GM23248 (cell line): ENCODE results near the gene SLC25A51. TPM values are rescaled to one million over a fixed set of nuclear protein-coding genes. Genes with fewer than 3 reads are reported as not detected.

ENCODE experiments used
- DNase-seq: peaks from one replicate; pipeline ENCODE4 v3.0.0-alpha.2; 2015
- H2AFZ ChIP-seq: fragments of 200-600 bp; sonication (generic); 2 replicates; pipeline ENCODE4 v1.6.1; 2016; ENCODE audit warnings: antibody characterized with exemption
- H3F3A ChIP-seq: fragments of 200-600 bp; sonication (generic); 2 replicates; pipeline ENCODE4 v1.6.1; 2016; ENCODE audit warnings: mild to moderate bottlenecking, antibody characterized with exemption, mixed run types; ENCODE audit not compliant: insufficient read depth
- H3K27ac ChIP-seq: fragments of 200-600 bp; sonication (generic); 2 replicates; pipeline ENCODE4 v1.5.1; 2016; ENCODE audit warnings: mild to moderate bottlenecking
- H3K27me3 ChIP-seq: fragments of 200-600 bp; sonication (generic); replicated peaks from 2 replicates; pipeline ENCODE4 v1.6.1; 2016; ENCODE audit warnings: mild to moderate bottlenecking; ENCODE audit not compliant: insufficient read depth
- H3K36me3 ChIP-seq: fragments of 200-600 bp; sonication (generic); 2 replicates; pipeline ENCODE4 v1.6.1; 2016; ENCODE audit warnings: low read depth, mild to moderate bottlenecking
- H3K4me1 ChIP-seq: fragments of 200-600 bp; sonication (generic); 2 replicates; pipeline ENCODE4 v1.6.1; 2016; ENCODE audit warnings: mild to moderate bottlenecking; ENCODE audit not compliant: insufficient read depth
- H3K4me2 ChIP-seq: fragments of 200-600 bp; sonication (generic); one replicate; pipeline ENCODE4 v1.6.1; 2016; ENCODE audit warnings: mild to moderate bottlenecking; ENCODE audit not compliant: unreplicated experiment
- H3K4me3 ChIP-seq: fragments of 200-600 bp; sonication (generic); 2 replicates; pipeline ENCODE4 v1.5.1; 2016; ENCODE audit warnings: mild to moderate bottlenecking
- H3K79me2 ChIP-seq: fragments of 200-600 bp; sonication (generic); 2 replicates; pipeline ENCODE4 v1.6.1; 2016; ENCODE audit warnings: mild to moderate bottlenecking; ENCODE audit not compliant: insufficient read depth
- H3K9ac ChIP-seq: fragments of 200-600 bp; sonication (generic); 2 replicates; pipeline ENCODE4 v1.6.1; 2016; ENCODE audit warnings: mild to moderate bottlenecking
- H3K9me2 ChIP-seq: fragments of 200-600 bp; sonication (generic); 2 replicates; pipeline ENCODE4 v1.6.1; 2016; ENCODE audit warnings: mixed run types, mild to moderate bottlenecking, moderate library complexity; ENCODE audit not compliant: insufficient read depth
- H3K9me3 ChIP-seq: fragments of 200-600 bp; sonication (generic); one replicate; pipeline ENCODE4 v1.6.1; 2017; ENCODE audit warnings: low read depth
- H4K20me1 ChIP-seq: fragments of 200-600 bp; sonication (generic); 2 replicates; pipeline ENCODE4 v1.6.0; 2016; ENCODE audit not compliant: insufficient read depth
- EZH2 ChIP-seq: fragments of 200-600 bp; sonication (generic); IDR thresholded peaks from 2 replicates; pipeline ENCODE4 v1.6.1; 2018; ENCODE audit warnings: antibody characterized with exemption, mild to moderate bottlenecking; ENCODE audit not compliant: insufficient read depth, poor library complexity, severe bottlenecking
- EZH2phosphoT487 ChIP-seq: fragments of 200-600 bp; sonication (generic); IDR thresholded peaks from 2 replicates; pipeline ENCODE4 v1.6.1; 2018; ENCODE audit warnings: antibody characterized with exemption, moderate library complexity, mild to moderate bottlenecking, low read depth; ENCODE audit not compliant: insufficient read depth
- WGBS, 2 experiments: methylation state at CpG; one replicate each; pipeline ENCODE4 v1.1.6; 2015 to 2017; ENCODE audit warnings: low lambda C conversion rate in 2 of 2, low coverage in 1 of 2; ENCODE audit errors: missing lambda C conversion rate in 2 of 2; 5-methylcytosine and 5-hydroxymethylcytosine counted together
- in situ Hi-C: fragments of 300-500 bp; cut with MboI; formaldehyde crosslinking; loops from 2 replicates; pipeline ENCODE4 v1.15.0; 2020
- polyA plus RNA-seq: library from polyadenylated mRNA; unstranded; fragments of >200 nt; fragmentation: Nextera tagmentation; extraction: Ambion mirVana; gene quantifications from 2 replicates; pipeline ENCODE4 v1.2.1, GENCODE V29; 2016
- total RNA-seq: library from RNA; depleted of rRNA; stranded (reverse); fragments of >200 nt; shearing (Covaris generic); gene quantifications from 2 replicates; pipeline ENCODE4 v1.2.3, GENCODE V29; 2014

Gene SLC25A51
- total and polyA plus RNA-seq, 2 experiments from 2014 or later = 16.0 to 56.6 TPM

DNA sequence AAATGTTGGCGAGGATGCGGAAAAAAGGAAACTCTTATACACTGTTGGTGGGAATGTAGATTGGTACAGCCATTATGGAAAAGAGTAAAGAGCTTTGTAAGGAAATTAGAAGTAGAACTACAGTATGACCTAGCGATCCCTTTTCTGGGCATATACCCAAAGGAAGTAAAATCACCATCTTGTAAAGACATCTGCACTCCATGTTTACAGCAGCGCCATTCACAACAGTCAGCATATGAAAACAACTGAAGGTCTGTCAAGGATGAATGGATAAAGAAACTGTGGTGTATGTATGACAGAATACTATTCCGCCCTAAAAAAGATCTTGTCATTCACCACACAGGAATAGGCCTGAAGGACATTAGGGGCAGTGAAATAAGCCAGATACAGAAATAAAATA is 27.7 kb upstream of the SLC25A51 start:
- no peaks in the 10 kb centered on the region for H4K20me1 ChIP-seq
- no peaks in the 10 kb centered on the region for H3K9me3 ChIP-seq
- no peak overlapping the region for H2AFZ ChIP-seq
- H3K4me2 ChIP-seq = no peak overlapping the region
- TF ChIP-seq EZH2 (no peak), EZH2phosphoT487 (no peak)
- H3K4me1 ChIP-seq = peaks cover 20% of the 10 kb centered on the region
- no peak for DNase-seq
- H3K4me3 ChIP-seq = no peak overlapping the region
- H3K36me3 ChIP-seq = no peaks in the 10 kb centered on the region
- no peak overlapping the region for H3K9ac ChIP-seq
- no peaks in the 10 kb centered on the region for H3K27me3 ChIP-seq
- no peaks in the 10 kb centered on the region for H3K9me2 ChIP-seq
- 81 to 88% methylated on average over 5 of the region's 5 CpGs for WGBS, 2 experiments
- H3K79me2 ChIP-seq = peaks cover 32% of the 10 kb centered on the region
- H3F3A ChIP-seq = peaks cover 22% of the 10 kb centered on the region
- in situ Hi-C loops = no loop called here
- H3K27ac ChIP-seq = no peak overlapping the region

DNA sequence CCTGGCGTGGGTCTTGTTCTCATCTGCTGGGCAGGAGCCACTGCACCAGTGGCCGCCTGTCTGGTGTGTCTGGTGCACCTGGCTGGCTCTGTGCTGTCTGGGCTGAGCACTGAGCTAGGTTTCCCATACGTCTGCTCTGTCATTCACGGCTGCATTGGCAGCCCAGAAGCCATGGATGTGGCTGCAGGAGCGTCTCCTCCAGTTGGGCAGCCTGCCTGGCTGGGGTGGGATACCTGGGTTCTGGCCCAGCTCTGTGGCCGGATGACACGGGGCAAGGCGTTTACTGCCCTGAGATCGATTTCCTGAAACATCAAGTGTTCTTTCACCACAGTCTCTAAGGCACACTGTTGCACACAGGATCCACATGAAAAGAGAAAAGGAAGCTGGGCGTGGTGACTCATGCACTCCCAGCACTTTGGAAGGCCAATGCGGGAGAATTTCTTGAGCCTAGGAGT is 25.5 kb upstream of the SLC25A51 start:
- 72 to 73% methylated on average over 11 of the region's 11 CpGs for WGBS, 2 experiments
- Histone ChIP-seq H3K36me3 (no peaks in the 10 kb centered on the region), H3K9me3 (no peaks in the 10 kb centered on the region), H3K9ac (no peak overlapping the region), H3K4me1 (peaks cover 7% of the 10 kb centered on the region), H3K9me2 (no peaks in the 10 kb centered on the region), H4K20me1 (no peaks in the 10 kb centered on the region), H3F3A (peaks cover 2% of the 10 kb centered on the region; the same call in 1 of the 2 replicates), H3K79me2 (peaks cover 32% of the 10 kb centered on the region), H3K27ac (no peak overlapping the region), H3K4me3 (no peak overlapping the region), H3K27me3 (no peaks in the 10 kb centered on the region), H2AFZ (no peak overlapping the region), H3K4me2 (no peak overlapping the region)
- in situ Hi-C loops = loop anchor here (10.0 kb wide), 1 partner anchor 145 kb away; no protein-coding TSS in a partner anchor
- TF ChIP-seq EZH2phosphoT487 = no peak
- no peak for TF ChIP-seq EZH2
- DNase-seq = no peak

DNA sequence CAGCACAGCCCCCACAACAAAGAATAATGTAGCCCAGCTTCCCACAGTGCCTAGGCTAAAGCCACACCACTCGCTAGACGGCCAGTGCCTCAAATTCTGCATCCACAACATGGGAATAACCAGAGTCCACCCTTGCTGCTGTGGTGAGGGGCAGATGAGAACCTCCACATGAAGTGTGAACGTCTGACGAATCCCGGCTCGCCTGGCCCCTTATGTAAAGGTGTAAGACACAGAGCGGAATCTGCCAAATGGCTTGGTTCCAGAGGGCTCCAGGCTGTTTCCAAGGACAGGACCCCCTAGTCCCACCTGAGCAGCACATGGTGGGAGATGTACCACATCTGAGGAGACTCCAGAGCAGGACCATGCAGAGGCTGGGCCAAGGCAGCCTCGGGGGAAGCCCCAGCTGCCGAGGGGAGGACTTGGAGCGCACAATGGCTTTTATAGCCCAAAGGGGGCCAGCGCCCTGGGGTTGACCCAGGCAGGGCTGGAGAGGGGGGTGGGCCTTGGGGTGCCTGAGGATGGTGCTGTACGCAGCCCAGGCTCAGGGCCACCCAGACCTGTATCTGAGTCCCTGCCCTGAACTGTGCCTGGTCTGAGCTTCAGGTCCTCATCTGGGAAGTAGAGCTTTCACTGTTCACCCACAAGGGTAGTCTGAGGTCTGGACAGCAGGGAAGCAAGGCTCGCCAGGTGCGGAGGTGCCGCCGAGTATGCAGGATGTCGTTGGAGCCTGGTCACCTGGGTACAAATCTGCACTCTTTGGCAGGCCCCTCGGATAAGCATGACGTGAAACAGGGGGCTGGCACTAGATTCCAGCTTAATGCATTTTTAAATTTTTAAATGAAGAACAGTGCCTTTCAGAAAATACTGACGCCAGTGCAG is 24.9 kb upstream of the SLC25A51 start:
- Histone ChIP-seq H4K20me1 (no peaks in the 10 kb centered on the region), H3K4me2 (no peak overlapping the region), H3F3A (no peaks in the 10 kb centered on the region), H3K27ac (no peak overlapping the region), H3K27me3 (no peaks in the 10 kb centered on the region), H3K9ac (no peak overlapping the region), H3K4me3 (no peak overlapping the region), H3K36me3 (no peaks in the 10 kb centered on the region), H3K9me2 (no peaks in the 10 kb centered on the region), H3K4me1 (peaks cover 7% of the 10 kb centered on the region), H3K9me3 (no peaks in the 10 kb centered on the region), H2AFZ (no peak overlapping the region), H3K79me2 (peaks cover 32% of the 10 kb centered on the region)
- in situ Hi-C loops = loop anchor here (10.0 kb wide), 1 partner anchor 146 kb away; no protein-coding TSS in a partner anchor
- WGBS, 2 experiments = 88 to 89% methylated on average over 20 of the region's 20 CpGs
- TF ChIP-seq EZH2phosphoT487 (no peak), EZH2 (no peak)
- DNase-seq = no peak

DNA sequence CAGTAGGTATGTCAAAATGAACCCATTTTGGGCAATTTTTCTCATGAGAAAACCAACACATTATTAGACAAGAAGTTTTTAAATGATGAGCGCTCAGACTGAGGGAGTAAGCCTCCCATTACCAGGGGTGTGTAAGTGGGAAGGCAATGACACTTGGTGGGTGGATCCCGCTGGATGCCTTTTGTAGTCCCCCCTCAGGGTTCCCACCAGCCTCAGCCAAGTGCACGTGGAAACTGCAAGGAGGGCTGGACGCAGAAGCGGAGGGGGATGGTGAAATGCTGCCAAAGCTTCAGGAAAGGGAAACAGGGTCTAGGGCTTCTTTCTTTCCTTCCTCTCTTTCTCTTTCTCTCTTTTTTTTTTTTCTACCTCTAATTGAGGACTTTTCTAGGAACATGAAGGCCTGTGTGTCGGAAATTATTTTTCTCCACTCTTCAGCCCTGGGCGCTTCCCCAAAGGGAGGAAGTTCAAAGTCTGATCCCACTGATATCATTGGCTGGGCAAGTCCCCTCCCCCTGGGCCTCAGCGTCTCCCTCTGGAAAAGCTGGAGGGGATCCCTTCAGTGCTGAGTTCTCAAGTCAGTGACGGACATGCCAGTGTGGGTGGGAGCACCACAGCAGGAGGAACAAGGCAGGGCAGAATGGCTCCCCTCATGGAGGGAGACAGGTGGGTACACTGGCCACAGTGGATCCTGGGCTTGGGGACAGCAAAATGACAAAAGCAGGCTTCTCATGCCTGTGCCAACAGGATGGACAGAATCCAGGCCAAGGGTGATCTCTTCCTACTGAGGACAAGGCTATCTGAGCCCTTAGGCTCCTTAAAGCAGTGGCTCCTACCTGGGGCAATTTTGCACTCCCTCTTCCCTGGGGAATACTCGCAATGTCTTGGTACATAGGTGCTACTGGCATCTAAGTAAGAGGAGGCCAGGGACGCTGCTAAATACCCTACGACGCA is 23.9 kb upstream of the SLC25A51 start:
- Histone ChIP-seq H3K27ac (no peak overlapping the region), H3K9ac (no peak overlapping the region), H3K4me3 (no peak overlapping the region), H3K4me1 (peaks cover 7% of the 10 kb centered on the region), H3K4me2 (no peak overlapping the region), H3K79me2 (peaks cover 32% of the 10 kb centered on the region), H2AFZ (no peak overlapping the region), H3K9me3 (no peaks in the 10 kb centered on the region), H4K20me1 (no peaks in the 10 kb centered on the region), H3K9me2 (no peaks in the 10 kb centered on the region), H3K27me3 (no peaks in the 10 kb centered on the region), H3K36me3 (no peaks in the 10 kb centered on the region), H3F3A (no peaks in the 10 kb centered on the region)
- in situ Hi-C loops = loop anchor here (10.0 kb wide), 1 partner anchor 147 kb away; no protein-coding TSS in a partner anchor
- 86 to 87% methylated on average over 13 of the region's 13 CpGs for WGBS, 2 experiments
- TF ChIP-seq EZH2phosphoT487 = no peak
- TF ChIP-seq EZH2 = no peak
- DNase-seq = no peak
